ENCODE data around the gene TSKU. TPM values are rescaled to one million over a fixed set of nuclear protein-coding genes. Genes with fewer than 3 reads are reported as not detected.
A peak's percentile ranks its signal among the peaks of the same experiment; 100 is the strongest.

The TSKU gene
- total RNA-seq, 1 donor from 2014 or later, result 84.0 TPM

GRCh38 chr11:76830639-76831327 is 47.6 kb downstream of the TSKU start:
- H3K36me3 Mint-ChIP-seq (ENCODE audit: unreplicated experiment), result no peaks in the 10 kb centered on the region
- TF ChIP-seq, protein P1, sequence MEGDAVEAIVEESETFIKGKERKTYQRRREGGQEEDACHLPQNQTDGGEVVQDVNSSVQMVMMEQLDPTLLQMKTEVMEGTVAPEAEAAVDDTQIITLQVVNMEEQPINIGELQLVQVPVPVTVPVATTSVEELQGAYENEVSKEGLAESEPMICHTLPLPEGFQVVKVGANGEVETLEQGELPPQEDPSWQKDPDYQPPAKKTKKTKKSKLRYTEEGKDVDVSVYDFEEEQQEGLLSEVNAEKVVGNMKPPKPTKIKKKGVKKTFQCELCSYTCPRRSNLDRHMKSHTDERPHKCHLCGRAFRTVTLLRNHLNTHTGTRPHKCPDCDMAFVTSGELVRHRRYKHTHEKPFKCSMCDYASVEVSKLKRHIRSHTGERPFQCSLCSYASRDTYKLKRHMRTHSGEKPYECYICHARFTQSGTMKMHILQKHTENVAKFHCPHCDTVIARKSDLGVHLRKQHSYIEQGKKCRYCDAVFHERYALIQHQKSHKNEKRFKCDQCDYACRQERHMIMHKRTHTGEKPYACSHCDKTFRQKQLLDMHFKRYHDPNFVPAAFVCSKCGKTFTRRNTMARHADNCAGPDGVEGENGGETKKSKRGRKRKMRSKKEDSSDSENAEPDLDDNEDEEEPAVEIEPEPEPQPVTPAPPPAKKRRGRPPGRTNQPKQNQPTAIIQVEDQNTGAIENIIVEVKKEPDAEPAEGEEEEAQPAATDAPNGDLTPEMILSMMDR (IDR thresholded peaks at IDR 0.05), result no peak
- no peak overlapping the region for H3K27ac Mint-ChIP-seq (ENCODE audit: unreplicated experiment)
- H3K4me1 Mint-ChIP-seq (ENCODE audit: unreplicated experiment), result peaks cover 16% of the 10 kb centered on the region
- H3K27me3 Mint-ChIP-seq (ENCODE audit: unreplicated experiment), result peaks cover 2% of the 10 kb centered on the region
- no peak overlapping the region for H3K4me3 Mint-ChIP-seq (ENCODE audit: unreplicated experiment)
- H3K9me3 Mint-ChIP-seq (ENCODE audit: unreplicated experiment), result no peaks in the 10 kb centered on the region
- peak; percentile 49 for DNase-seq (ENCODE audit: extremely low spot score, unreplicated experiment)

DNA sequence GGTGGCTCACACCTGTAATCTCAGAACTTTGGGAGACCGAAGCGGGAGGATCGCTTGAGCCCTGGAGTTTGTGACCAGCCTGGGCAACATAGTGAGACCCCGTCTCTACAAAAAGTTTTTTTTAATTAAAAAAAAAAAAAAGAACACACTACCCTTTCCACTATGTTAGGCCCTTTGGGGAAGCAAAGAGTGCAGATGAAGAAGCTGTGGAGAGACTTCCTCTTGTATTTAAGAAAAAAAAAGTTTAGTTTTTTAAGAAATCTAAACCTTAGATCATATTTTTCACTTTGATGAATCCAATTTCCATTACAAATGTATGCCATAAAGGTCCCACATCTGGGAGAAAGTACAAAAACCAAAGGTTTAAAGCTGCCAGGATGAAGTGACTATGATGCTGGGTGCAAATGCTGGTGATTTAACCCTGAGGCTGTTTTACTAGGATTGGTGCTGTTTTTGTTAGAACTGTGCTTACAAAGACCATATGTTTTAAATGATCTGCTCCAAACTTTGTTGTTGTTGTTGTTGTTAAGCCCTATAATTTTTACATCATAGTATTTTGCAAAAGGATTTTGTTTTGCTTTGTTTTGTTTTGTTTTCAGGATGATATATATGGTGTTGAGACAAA is 48.6 kb downstream of the TSKU start:
- no peaks in the 10 kb centered on the region for H3K9me3 Mint-ChIP-seq (ENCODE audit: unreplicated experiment)
- H3K27me3 Mint-ChIP-seq (ENCODE audit: unreplicated experiment), result peaks cover 2% of the 10 kb centered on the region
- DNase-seq (ENCODE audit: extremely low spot score, unreplicated experiment), result peak; percentile 27
- TF ChIP-seq, protein P1 (IDR thresholded peaks at IDR 0.05), result no peak
- peaks cover 16% of the 10 kb centered on the region for H3K4me1 Mint-ChIP-seq (ENCODE audit: unreplicated experiment)
- no peak overlapping the region for H3K27ac Mint-ChIP-seq (ENCODE audit: unreplicated experiment)
- H3K36me3 Mint-ChIP-seq (ENCODE audit: unreplicated experiment), result no peaks in the 10 kb centered on the region
- no peak overlapping the region for H3K4me3 Mint-ChIP-seq (ENCODE audit: unreplicated experiment)

GRCh38 chr11:76832361-76832760 is 49.2 kb downstream of the TSKU start:
- Mint-ChIP-seq H3K27me3 (ENCODE audit: unreplicated experiment) (peaks cover 2% of the 10 kb centered on the region), H3K9me3 (ENCODE audit: unreplicated experiment) (no peaks in the 10 kb centered on the region), H3K4me3 (ENCODE audit: unreplicated experiment) (no peak overlapping the region), H3K4me1 (ENCODE audit: unreplicated experiment) (peaks cover 16% of the 10 kb centered on the region), H3K36me3 (ENCODE audit: unreplicated experiment) (no peaks in the 10 kb centered on the region), H3K27ac (ENCODE audit: unreplicated experiment) (no peak overlapping the region)
- TF ChIP-seq, protein P1 (IDR thresholded peaks at IDR 0.05), result no peak
- DNase-seq (ENCODE audit: extremely low spot score, unreplicated experiment), result peak; percentile 23

DNA sequence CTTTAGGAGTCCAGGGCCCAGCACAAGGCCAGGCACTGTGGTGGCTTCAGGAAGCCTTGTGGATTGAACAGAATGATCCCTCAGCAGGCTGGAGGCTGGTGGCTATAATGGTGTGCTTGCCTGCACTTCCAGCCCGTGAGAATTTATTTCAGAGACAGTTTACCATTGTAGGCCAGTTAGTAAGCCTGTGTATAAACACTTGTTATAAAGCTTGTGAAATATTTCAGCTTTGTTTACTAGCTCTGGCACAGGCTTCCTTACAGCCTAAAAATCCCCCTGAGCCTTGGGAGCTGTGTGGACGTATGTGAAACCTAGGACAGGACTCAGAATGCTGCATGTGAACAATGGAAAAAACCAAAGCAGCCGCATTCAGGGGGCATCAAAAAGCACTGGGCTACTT is 51.0 kb downstream of the TSKU start:
- Mint-ChIP-seq H3K9me3 (ENCODE audit: unreplicated experiment) (no peaks in the 10 kb centered on the region), H3K27me3 (ENCODE audit: unreplicated experiment) (peaks cover 10% of the 10 kb centered on the region), H3K27ac (ENCODE audit: unreplicated experiment) (no peak overlapping the region), H3K4me1 (ENCODE audit: unreplicated experiment) (peaks cover 16% of the 10 kb centered on the region), H3K4me3 (ENCODE audit: unreplicated experiment) (no peak overlapping the region), H3K36me3 (ENCODE audit: unreplicated experiment) (no peaks in the 10 kb centered on the region)
- DNase-seq (ENCODE audit: extremely low spot score, unreplicated experiment), result no peak
- TF ChIP-seq, protein P1 (IDR thresholded peaks at IDR 0.05), result no peak

DNA sequence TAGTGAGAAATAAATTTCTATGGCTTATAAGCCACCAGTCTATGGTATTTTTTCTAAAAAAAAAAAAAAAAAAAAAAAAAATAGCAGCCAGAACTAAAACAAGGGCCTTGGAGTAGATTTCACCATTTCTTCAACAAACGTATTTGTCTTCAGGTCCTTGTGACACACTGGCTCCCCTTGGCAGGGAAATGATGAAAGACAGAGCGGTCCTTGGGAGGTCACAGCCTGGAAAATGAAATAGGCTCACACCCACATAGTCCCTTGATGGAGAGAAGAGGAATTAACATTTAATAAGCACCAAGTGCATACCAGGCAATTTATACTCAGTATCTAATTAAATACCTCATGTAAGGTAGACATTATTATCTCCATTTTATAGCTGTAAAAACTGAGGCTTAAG is 51.9 kb downstream of the TSKU start:
- Mint-ChIP-seq H3K36me3 (ENCODE audit: unreplicated experiment) (no peaks in the 10 kb centered on the region), H3K27me3 (ENCODE audit: unreplicated experiment) (peaks cover 16% of the 10 kb centered on the region), H3K9me3 (ENCODE audit: unreplicated experiment) (no peaks in the 10 kb centered on the region), H3K27ac (ENCODE audit: unreplicated experiment) (no peak overlapping the region), H3K4me1 (ENCODE audit: unreplicated experiment) (peaks cover 16% of the 10 kb centered on the region), H3K4me3 (ENCODE audit: unreplicated experiment) (no peak overlapping the region)
- TF ChIP-seq, protein P1 (IDR thresholded peaks at IDR 0.05), result no peak
- DNase-seq (ENCODE audit: extremely low spot score, unreplicated experiment), result no peak

Data from osteocyte (in vitro differentiated cells).